Transverse colon (tissue), 4 donors: ENCODE data around the gene ST6GALNAC6. TPM values are rescaled to one million over a fixed set of nuclear protein-coding genes. Genes with fewer than 3 reads are reported as not detected.

ENCODE experiments used
- DNase-seq: peaks from one replicate; pipeline ENCODE4 v3.0.0-alpha.2; 2019
- H3K27ac ChIP-seq, 4 donors: fragments of 200-600 bp; sonication (generic); 2 replicates each; pipeline ENCODE4 v1.5.1; 2016 to 2018; ENCODE audit warnings: inconsistent platforms in 4 of 4
- H3K27me3 ChIP-seq: fragments of 200-600 bp; sonication (generic); 2 replicates; pipeline ENCODE4 v1.5.1; 2017; ENCODE audit warnings: inconsistent platforms
- H3K36me3 ChIP-seq, 4 donors: fragments of 200-600 bp; sonication (generic); 2 replicates each; pipeline ENCODE4 v1.5.1; 2017 to 2019; ENCODE audit warnings: inconsistent platforms in 4 of 4
- H3K4me1 ChIP-seq, 4 donors: fragments of 200-600 bp; sonication (generic); 2 replicates each; pipeline ENCODE4 v1.5.1; 2017 to 2020; ENCODE audit warnings: inconsistent platforms in 4 of 4
- H3K4me3 ChIP-seq, 4 donors: fragments of 200-600 bp; sonication (generic); 1 replicate in 1 of 4; 2 replicates in 3 of 4; pipeline versions ENCODE4 v1.5.1 to v1.6.1; 2017 to 2019; ENCODE audit warnings: inconsistent platforms in 4 of 4
- H3K9me3 ChIP-seq, 2 donors: fragments of 200-600 bp; sonication (generic); 2 replicates each; pipeline ENCODE4 v1.5.1; 2017 to 2019; ENCODE audit warnings: inconsistent platforms in 2 of 2
- CTCF ChIP-seq, 5 experiments: fragments of 200-600 bp in 3 of 5; fragments of 450-650 bp in 2 of 5; sonication (generic) in 3 of 5; IDR thresholded peaks; 1 replicate in 2 of 5; 2 replicates in 3 of 5; pipeline ENCODE4 v1.5.1; 2016 to 2017; ENCODE audit warnings: antibody characterized with exemption in 5 of 5, inconsistent platforms in 3 of 5, mild to moderate bottlenecking in 2 of 5, moderate library complexity in 1 of 5
- EP300 ChIP-seq: sonication (generic); formaldehyde crosslinking; IDR thresholded peaks from one replicate; pipeline ENCODE4 v1.6.1; 2017; ENCODE audit warnings: antibody characterized with exemption, low read depth
- POLR2A ChIP-seq: fragments of 450-650 bp; IDR thresholded peaks from one replicate; pipeline ENCODE4 v1.6.1; 2016; ENCODE audit warnings: antibody characterized with exemption, mild to moderate bottlenecking, moderate library complexity
- POLR2AphosphoS5 ChIP-seq, 3 donors: sonication (generic); formaldehyde crosslinking; IDR thresholded peaks; one replicate each; pipeline ENCODE4 v1.6.1; 2016; ENCODE audit warnings: antibody characterized with exemption in 3 of 3
- WGBS, 2 donors: methylation state at CpG; one replicate each; pipeline ENCODE4 v1.1.5; 2018; ENCODE audit warnings: low coverage in 1 of 2; 5-methylcytosine and 5-hydroxymethylcytosine counted together
- in situ Hi-C, 4 donors: fragments of 200-750 bp; cut with MboI; loops; one replicate each; pipeline versions ENCODE4 v1.15.0 to v1.15.1; 2017; ENCODE audit warnings: low sequenced_read_pairs in 3 of 4, low pct_ligation_motif_present in 1 of 4, low pct_unique_long_range_greater_than_20kb in 1 of 4
- intact Hi-C: fragments of 100-400 bp; cut with DNase I; formaldehyde crosslinking; loops from one replicate; pipeline ENCODE4 v1.15.1; 2023; ENCODE audit warnings: low total_unique reads
- total RNA-seq, 4 donors: library from RNA; depleted of rRNA; stranded (reverse); fragments of >200 nt; gene quantifications; one replicate each; pipeline ENCODE4 v1.1.0, GENCODE V29; 2016

The ST6GALNAC6 gene
- total RNA-seq, 4 donors from 2014 or later = 41.0 to 80.4 (median 75.7) TPM

GRCh38 chr9:127916720-127917581 is 17.5 kb upstream of the ST6GALNAC6 start, which contains the start of gene ST6GALNAC4:
ST6GALNAC4 (minus strand) TSS chr9:127917041; CDS start chr9:127916419, 622 bp downstream.
- in situ Hi-C loops (loop anchor here in 3 of 4 donors (25.0 kb wide), 2 partner anchors 130 to 330 kb away; partner anchors contain the start of genes CDK9 (in 1 of the 3) and SH2D3C (in 1 of the 3)), intact Hi-C loops (no loop called here)
- peak in 2 of 3 donors; percentile 55 to 59 for TF ChIP-seq POLR2AphosphoS5 (IDR thresholded peaks at IDR 0.05)
- no peak for TF ChIP-seq EP300
- TF ChIP-seq POLR2A = peak; percentile 28
- peak; percentile 96 for DNase-seq
- WGBS, 2 donors = 2 to 20% methylated on average over 1 to 47 of the region's 71 CpGs
- H3K36me3 ChIP-seq = no peaks in the 10 kb centered on the region
- H3K9me3 ChIP-seq = no peaks in the 10 kb centered on the region
- H3K4me3 ChIP-seq = peak within 1 kb of the TSS; percentile 42 to 54 (median 53)
- H3K27me3 ChIP-seq = peaks cover 3% of the 10 kb centered on the region
- H3K4me1 ChIP-seq = peaks cover 27 to 72% (median 62%) of the 10 kb centered on the region in 4 donors
- H3K27ac ChIP-seq = peak within 1 kb of the TSS; percentile 58 to 84 (median 71)

GRCh38 chr9:127915801-127916719 is 16.7 kb upstream of the ST6GALNAC6 start:
- WGBS, 2 donors = 0 to 35% methylated on average over 2 to 26 of the region's 27 CpGs
- H3K4me3 ChIP-seq = peak overlapping the region; percentile 42 to 54 (median 53)
- no peak for TF ChIP-seq CTCF (IDR thresholded peaks at IDR 0.05)
- TF ChIP-seq POLR2AphosphoS5 (IDR thresholded peaks at IDR 0.05) = peak in 1 of 3 donors; percentile 37
- TF ChIP-seq EP300 = no peak
- peak; percentile 37 for TF ChIP-seq POLR2A
- intact Hi-C loops (no loop called here), in situ Hi-C loops (loop anchor here in 3 of 4 donors (25.0 kb wide), 2 partner anchors 129 to 329 kb away; partner anchors contain the start of genes CDK9 (in 1 of the 3) and SH2D3C (in 1 of the 3))
- no peaks in the 10 kb centered on the region for H3K9me3 ChIP-seq
- H3K27me3 ChIP-seq = no peaks in the 10 kb centered on the region
- H3K27ac ChIP-seq = peak overlapping the region; percentile 58 to 84 (median 71)
- H3K4me1 ChIP-seq = peaks cover 28 to 70% (median 56%) of the 10 kb centered on the region in 4 donors
- DNase-seq = peak; percentile 64
- H3K36me3 ChIP-seq = no peaks in the 10 kb centered on the region

GRCh38 chr9:127915325-127915752 is 15.9 kb upstream of the ST6GALNAC6 start:
- 46% methylated on average over 5 of the region's 5 CpGs; no CpG with 5 or more reads in 1 of the 2 donors for WGBS, 2 donors
- TF ChIP-seq POLR2AphosphoS5 (IDR thresholded peaks at IDR 0.05) = peak in 1 of 3 donors; percentile 4
- no peak for TF ChIP-seq EP300
- TF ChIP-seq CTCF (IDR thresholded peaks at IDR 0.05) = no peak
- Histone ChIP-seq H3K27ac (peak overlapping the region; percentile 58 to 84 (median 71)), H3K27me3 (no peaks in the 10 kb centered on the region), H3K36me3 (no peaks in the 10 kb centered on the region), H3K9me3 (no peaks in the 10 kb centered on the region), H3K4me1 (peaks cover 31 to 78% (median 58%) of the 10 kb centered on the region in 4 donors), H3K4me3 (peak overlapping the region in 1 of 4 donors; percentile 54)
- intact Hi-C loops (no loop called here), in situ Hi-C loops (loop anchor here in 3 of 4 donors (25.0 kb wide), 2 partner anchors 128 to 328 kb away; partner anchors contain the start of genes CDK9 (in 1 of the 3) and SH2D3C (in 1 of the 3))
- DNase-seq = peak; percentile 68

GRCh38 chr9:127913682-127914081 is 14.3 kb upstream of the ST6GALNAC6 start:
- Histone ChIP-seq H3K4me3 (no peak overlapping the region), H3K9me3 (no peaks in the 10 kb centered on the region), H3K27ac (peak overlapping the region; percentile 58 to 73 (median 70)), H3K27me3 (no peaks in the 10 kb centered on the region), H3K36me3 (no peaks in the 10 kb centered on the region), H3K4me1 (peaks cover 32 to 66% (median 50%) of the 10 kb centered on the region in 4 donors)
- intact Hi-C loops = no loop called here
- WGBS, 2 donors = 60 to 86% methylated on average over 1 to 11 of the region's 11 CpGs
- in situ Hi-C loops = loop anchor here in 3 of 4 donors (25.0 kb wide), 2 partner anchors 126 to 326 kb away; partner anchors contain the start of genes CDK9 (in 1 of the 3) and SH2D3C (in 1 of the 3)
- TF ChIP-seq EP300 (no peak), POLR2AphosphoS5 (IDR thresholded peaks at IDR 0.05) (no peak), POLR2A (no peak), CTCF (IDR thresholded peaks at IDR 0.05) (no peak)
- DNase-seq = peak; percentile 55
